T-helper 1 cell (primary cell): ENCODE data around the gene SLC18B1.
A peak's percentile ranks its signal among the peaks of the same experiment; 100 is the strongest.
"Not testable (repeated sequence)": the region's sequence is repeated elsewhere in the genome, so short reads cannot be mapped to it uniquely, and the experiment has no call there.

Source experiments
- DNase-seq, 5 donors: peaks; one replicate each; pipeline ENCODE4 v3.0.0-alpha.2; 2012 to 2020

SLC18B1 gene

DNA sequence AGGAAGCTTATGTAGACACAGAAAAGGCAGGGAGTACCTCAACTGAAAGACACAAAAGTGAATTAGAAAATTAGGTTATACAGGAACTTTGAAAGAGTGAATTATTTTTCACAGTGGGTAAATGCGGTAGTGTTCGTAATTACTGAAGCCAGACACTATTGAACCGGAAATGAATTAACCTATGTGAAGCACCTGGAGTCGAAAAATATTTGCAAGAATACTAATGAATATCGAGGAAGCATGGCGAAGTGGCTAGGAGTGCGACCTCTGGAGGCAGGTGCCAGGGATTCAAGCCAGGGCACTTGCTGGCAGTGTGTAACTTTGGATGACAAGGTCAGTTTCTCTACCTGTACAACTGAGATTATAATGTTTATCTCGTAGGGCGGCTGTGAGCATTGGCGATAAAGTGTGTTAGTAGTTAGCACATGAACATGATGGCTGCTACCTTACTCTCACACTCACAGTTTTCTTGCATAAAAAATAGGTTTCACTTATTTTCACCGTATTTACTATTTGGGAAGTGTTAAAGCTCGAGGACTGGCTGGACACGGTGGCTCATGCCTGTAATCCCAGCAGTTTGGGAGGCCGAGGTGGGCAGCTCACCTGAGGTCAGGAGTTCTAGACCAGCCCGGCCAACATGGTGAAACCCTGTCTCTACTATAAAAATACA lies 567 bp upstream of the SLC18B1 start:
- DNase-seq, result peak; percentile 42 to 72 (median 55)

DNA sequence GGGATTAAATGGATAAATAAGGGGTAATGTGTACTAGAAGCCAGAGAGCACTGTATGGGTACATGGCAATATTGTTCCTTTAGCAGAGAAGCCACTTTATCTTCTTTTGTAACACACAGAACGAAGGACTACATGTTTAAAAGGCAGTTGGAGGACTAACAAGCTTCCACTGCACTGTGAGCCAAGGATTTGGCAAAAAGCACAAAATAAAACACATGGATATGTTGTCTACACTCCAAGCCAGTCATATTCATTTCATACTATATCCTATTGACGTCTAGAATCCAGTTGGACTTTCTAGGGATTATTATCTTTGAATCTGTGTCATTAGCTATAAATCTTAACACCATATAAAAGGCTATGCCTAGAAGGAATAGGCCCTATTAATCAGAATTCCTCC lies 3.0 kb downstream of the SLC18B1 start:
- no peak for DNase-seq

DNA sequence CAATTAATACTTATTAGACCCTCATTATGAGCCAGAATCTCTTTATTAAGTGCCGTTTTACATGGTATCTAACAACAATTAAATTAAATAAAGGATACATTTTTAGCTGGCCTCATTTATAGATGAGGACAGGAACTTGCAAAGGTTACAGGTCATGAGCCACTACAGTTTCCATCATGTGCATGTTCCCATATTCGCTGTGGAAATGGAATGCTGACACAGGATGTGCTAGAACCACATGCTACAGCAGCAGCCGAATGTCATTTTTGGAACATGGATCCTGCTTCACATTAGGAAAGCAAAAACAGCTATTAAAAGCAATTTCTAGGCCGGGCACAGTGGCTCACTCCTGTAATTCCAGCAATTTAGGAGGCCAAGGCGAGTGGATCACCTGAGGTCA lies 5.9 kb downstream of the SLC18B1 start:
- DNase-seq, result no peak

DNA sequence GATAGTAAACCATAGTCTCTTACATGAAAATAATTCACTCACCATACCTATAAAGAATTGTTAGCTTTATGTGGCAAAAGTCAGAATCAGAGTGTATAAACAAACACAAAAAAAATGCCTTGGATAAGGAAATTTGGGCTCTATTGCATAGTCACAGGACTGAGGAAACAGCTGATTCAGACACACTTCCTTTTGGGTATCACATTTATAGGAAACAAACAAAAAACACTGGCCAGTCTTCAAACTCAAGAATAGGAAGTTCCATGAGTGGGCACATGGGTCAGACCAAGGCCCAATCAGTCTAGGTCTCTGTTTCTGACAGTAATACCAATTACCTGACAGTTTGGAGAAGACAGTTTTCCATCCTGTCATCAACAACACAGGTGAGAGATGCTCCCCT lies 8.0 kb downstream of the SLC18B1 start:
- no peak for DNase-seq

DNA sequence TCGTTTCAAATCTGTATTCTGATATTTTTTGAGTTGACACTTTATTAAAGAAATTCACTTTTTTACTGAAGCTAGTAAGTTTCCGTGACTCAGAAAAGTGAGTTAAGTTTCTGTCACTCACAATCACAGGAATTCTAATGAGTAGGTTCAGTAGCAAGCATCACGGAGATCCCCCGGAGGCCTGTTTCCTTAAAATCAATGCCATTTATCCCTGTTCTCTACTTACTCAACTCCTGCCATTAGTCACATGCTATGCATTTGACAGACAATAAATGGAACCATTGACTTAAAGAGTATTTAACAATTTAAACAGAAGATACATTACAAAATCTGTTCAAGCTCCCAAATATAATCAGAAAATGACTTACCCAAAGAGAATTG lies 9.1 kb downstream of the SLC18B1 start:
- no peak for DNase-seq

DNA sequence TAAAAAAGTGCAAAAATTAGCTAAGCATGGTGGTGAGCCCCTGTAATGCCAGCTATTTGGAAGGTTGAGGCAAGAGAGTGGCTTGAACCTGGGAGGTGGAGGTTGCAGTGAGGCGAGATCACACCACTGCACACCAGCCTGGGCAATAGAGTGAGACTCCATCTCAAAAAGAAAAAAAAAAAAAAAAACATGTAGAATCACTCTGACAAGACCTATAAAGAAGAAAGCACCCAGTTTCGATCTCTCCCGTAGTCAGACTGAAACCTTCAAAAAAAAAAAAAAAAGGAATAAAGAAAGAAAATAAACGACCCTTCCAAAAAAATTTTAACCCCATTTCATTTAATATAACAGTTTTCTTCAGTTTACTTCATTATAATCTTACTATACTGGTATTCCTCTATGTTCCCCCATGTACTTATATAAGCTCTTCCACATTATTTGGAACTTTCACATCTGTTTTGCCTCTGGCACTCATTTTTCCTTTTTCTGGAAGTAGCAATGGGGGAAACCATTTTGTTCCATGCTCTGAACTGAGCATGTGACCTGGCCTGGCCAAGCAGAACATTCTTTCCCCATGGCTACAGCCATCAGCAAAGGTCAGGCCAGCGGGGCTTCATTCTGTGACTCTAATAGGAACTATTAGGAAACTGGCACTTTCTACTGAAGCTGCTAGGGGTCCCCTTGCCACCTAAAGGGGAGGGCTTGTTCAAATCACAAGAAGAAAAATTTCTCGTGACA lies 9.6 kb downstream of the SLC18B1 start:
- no peak for DNase-seq

DNA sequence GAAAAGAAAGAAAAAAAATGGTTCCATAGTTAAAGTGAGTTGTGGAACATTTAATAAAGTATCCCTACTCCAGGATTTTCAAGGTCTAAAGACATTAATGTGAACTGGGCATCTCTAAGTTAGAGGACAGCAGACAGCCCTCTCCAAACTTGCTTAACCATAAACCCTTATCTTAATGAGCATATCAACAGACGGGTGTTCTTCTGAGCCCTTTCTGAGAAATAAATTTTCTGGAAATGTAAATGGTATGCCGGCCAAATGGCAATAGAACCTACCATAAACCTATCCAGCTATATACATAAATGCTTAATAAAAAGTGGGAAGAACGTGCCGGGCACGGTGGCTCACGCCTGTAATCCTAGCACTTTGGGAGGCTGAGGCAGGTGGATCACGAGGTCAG lies 12.5 kb downstream of the SLC18B1 start:
- no peak for DNase-seq

DNA sequence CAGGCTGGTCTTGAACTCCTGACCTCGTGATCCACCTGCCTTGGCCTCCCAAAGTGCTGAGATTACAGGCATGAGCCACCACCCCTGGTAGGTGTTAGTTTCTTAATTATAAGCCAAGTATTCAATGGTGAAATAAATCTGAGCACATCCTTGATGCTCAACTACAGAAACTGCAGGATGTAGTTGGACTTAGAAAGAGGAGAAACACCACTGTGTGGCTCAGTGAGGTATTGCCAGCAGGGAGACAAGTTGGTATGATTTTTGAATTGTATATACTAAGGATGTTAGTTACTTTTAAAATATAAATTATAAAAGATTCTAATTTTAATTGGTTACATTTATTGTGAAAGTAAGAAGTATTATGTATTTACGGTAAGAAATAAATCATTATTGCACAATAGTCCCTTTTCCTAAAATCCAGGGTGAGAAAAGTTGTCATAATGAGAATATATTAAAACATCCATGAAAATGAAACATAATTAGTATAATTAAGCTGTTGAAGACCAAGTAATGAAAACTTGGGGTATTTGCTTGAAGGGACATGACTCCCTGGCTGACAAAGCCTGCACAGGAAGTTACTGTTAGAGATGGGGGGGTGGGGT lies 17.6 kb downstream of the SLC18B1 start:
- peak in 1 of 5 donors; percentile 37 for DNase-seq

DNA sequence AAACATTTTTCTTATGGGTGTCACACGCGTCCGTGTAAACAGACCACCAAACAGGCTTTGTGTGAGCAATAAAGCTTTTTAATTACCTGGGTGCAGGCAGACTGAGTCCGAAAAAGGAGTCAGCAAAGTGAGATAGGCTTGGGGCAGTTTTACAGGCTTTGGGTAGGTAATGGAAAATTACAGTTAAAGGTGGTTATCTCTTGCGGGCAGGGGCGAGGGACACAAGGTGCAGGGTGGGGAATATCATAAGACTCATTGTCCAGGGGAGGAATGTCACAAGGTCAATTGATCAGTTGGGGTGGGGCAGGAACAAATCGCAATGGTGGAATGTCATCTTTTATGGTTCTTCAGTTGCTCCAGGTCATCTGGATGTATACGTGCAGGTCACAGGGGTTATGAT lies 20.6 kb downstream of the SLC18B1 start:
- DNase-seq, result not testable (repeated sequence)

DNA sequence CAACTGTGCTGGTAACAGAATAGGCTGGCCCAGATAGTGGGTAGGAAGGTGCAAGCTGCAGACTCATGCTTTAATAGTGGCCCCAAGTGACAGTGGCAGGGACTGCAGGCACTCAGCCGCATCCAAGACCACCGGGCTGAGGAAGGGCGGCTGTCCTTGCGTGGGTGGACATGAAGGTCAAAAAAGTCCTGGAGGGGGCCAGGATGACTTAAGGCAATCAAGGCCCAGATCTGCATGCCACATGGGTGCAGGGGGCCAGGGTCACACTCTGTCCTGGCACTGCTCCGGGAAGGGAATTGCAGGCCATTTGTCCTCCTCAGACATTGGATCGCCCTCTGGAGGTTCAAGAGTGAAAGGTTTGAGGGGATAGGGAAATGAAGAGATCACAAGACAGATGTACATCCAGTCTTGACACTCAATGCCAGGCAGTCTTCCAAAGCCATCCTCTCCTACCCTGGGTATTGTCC lies 30.4 kb downstream of the SLC18B1 start:
- peak in 1 of 5 donors; percentile 64 for DNase-seq

DNA sequence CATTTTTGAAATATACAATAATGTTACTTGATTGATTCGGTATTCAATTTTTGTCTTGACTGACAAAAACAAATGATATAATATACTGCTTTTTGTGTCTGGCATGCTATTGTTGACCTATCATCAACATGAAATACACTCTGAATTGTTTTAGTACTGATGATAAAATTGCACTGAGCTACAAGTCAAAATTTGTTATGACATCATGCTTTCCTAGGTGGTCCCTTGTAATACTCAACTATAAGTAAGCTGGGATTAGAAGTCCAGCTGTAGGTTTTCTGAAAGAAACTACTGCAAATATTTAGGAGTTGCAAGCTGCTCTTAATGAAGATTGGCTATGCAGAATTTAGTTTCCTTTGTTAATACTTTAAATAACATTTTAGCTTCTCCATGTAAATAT lies 32.9 kb downstream of the SLC18B1 start:
- no peak for DNase-seq

DNA sequence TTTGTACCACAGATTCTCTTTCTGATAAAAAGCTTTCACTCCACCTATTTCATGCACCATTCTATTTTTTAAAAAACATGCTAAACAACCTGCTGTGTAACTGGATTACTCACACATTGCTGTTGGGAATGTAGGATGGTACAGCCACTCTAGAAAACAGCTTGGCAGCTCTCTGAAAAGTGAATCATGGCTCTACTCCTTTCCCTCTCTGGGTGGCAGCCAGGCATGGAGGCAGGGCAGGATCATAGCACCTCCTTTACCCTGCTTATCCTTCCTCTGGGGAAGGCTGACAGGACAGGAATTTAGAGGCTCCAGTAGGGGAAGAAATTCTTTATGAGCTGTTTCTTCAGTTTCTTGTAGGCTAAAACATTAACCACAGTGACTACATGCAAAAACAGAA lies 34.1 kb downstream of the SLC18B1 start:
- no peak for DNase-seq

DNA sequence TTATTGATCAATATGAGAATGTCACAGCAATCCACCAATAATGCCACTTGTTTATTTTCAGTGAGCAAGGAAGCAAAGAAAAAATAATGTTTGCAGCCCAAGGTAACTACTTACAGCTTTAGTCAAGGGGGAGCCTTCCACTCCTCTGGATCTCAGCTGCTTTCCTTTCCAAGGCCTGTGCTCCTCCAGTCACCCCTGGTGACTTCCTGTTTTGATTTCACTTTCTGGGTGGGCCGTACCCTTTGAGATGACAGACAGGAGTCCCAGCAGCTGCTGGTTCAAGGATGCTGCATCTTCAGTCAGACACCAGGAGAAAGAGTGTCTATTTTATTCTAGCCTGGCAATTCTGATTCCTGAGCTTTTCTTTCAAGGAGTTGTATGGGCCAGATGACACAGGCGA lies 35.2 kb downstream of the SLC18B1 start:
- DNase-seq, result peak in 3 of 5 donors; percentile 3 to 71 (median 22)

DNA sequence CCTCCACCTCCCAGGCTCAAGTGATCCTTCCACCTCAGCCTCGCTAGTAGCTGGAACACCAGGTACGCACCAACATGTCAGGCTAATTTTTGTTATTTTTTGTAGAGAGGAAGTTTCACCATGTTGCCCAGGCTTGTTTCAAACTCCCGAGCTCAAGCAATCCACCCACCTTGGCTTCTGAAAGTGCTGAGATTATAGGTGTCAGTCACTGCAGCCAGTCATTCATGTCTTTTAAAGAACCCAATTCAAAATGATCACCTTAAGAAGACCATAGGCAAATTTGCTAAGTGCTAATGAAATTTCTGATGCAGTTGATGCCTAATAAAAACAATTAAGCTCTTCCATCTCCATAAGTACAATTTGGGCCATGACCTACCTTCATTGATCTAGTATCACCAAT lies 38.2 kb downstream of the SLC18B1 start:
- DNase-seq, result no peak

DNA sequence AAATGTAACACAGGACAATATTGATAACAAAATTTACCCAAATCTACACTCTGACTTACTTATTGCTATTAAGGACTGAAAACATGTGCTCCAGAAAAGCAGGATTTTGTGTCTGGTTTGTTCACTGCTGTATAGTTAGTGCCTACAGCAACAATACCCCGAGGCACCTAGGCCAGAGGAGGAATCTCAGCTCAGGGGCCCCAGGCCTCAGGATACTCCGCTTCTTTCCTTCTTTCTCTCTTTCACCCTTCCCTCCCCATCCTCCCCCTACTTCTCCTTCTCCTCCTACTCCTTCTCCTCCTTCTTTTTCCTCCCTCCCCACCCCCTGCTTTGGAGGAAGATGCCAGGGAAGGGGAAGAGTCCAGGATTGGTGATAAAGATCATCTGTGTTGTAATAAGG lies 39.7 kb downstream of the SLC18B1 start:
- no peak for DNase-seq

DNA sequence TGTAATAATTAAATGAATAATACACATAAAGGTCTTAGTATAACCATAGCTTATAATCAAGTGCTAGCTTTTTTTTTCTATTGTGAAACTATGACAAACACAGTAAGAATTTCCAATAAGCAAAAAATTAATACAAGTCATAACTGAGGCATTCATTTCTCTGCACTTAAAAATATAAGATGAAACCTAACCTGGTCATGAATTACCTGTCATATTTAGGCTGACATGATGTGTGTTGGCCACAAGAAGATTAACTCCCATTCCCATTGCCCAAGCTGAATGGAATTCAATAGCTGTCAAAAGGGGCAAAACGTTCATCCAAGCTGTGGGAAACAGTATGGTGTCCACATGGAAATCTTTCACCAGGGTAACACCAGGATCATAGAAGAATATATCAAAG lies 46.2 kb downstream of the SLC18B1 start:
- DNase-seq, result no peak

DNA sequence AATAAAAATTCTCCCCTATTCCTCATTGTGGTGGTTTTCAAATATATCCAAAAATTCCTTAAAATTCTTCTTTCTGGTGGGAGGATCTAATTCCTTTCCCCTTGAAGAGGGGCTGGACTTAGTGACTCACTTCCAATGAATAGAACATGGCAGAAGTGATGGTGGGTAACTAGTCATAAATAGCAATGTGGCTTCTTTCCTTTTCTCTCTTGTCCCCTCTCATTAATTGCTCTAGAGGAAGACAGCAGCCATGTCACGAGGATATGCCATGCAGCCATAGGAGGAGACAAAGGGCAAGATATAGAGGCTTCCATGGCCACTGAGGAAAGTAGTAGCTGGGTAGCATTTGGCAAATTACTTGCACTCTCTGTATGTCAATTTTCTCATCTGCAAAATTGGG lies 46.6 kb downstream of the SLC18B1 start:
- DNase-seq, result no peak

DNA sequence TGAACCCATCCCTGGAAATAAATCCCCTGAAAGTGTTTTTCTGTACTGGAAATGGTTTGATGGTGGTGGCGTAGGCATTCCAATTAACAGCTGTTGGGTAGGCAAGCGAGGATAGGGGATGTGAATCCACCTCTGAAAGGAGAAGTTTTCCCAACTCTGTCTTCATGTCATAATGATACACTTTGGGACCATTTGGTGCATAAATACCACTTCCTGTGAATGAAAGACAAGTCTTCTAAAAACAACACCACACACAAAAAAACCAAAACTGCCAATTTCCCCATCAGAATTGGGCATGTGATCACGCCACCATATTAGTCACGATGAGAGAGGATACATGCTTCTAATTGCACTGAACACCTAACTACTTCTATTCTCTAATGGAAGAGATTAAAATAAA lies 47.1 kb downstream of the SLC18B1 start:
- peak in 1 of 5 donors; percentile 68 for DNase-seq

DNA sequence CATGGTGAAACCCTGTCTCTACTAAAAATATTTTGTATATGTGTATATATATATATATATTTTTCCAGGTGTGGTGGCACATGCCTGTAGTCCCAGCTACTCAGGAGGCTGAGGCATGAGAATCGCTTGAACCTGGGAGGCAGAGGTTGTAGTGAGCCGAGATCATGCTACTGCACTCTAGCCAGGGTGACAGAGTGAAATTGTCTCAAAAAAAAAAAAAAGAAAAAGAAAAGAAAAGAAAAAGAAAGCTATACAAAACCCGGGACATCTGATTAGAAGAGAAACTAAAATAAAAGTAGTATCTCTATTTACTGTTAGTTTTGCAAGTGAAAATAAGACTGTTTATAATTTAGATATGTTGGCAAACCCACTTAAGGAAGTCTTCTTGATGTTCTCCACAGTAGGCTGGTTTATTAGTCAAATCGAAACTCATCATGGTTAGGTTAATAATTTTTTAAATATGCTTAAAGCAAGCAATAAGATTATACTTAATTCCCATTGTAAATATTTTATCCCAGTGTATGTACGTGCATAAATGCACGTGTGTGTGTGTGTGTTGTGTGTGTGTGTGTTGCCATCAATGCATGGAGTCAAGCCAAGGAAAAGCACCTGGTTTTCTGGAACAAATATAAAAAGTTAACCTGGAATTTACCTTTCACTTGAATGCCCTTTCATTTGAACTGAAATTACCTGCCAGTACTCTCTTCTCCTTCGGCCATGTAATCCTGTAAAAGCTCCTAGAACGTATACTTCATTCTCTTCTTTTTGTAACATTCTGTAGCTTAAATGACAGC lies 47.8 kb downstream of the SLC18B1 start:
- DNase-seq, result peak in 1 of 5 donors; percentile 63

DNA sequence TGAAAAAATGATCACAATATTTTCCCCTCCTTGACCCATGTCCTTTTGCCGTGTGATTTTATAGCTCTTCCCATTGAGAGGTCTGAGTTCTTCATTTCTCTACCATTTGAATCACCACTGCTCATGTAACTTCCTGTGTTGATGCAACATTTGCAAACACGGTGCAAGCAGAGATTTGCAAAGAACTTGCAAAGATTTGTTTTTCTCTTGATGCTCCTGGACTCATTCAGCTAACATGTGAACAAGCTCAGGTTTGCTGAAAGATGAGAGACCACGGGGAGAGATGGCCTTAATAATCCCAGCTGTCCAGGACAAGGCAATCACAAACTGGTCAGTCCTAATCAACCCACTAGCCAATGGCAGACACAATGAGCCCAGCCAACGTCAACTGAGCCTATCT lies 49.3 kb downstream of the SLC18B1 start:
- DNase-seq, result peak in 1 of 5 donors; percentile 88

DNA sequence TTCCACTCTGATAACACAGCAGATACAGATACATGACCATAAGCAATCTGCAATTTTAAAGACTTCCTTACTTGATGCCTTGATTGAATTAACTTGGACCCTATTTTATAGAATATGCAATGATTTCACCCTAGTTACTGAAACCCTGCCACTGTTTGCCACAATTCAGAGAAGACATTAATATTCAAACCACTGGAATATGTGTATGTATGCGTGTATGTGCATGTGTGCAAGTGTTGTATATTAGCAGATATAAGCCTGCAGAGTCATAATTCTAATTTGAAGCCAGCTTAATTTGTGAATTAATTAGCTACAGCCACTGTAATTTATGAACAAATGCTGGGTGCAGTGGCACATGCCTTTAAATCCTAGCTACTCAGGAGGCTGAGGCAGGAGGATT lies 50.0 kb downstream of the SLC18B1 start:
- DNase-seq, result no peak

DNA sequence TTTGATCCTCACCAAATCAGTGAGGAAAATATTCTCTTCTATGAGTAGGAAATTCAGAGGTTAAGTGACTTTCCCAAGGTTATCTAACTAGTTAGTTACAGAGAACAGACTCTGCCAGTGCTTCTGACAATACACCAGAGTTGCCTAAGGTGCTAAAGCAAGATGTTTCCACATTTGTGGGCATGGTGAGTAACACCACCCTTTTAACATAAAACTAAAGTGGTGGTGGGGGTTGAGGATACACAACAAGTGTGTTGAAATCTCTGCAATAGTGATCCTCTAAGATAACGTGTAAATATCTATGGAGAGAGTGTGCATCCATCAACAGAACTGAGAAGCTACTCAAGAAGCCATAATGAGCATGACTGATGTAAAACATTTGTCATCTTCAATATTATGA lies 52.4 kb downstream of the SLC18B1 start:
- DNase-seq, result no peak

DNA sequence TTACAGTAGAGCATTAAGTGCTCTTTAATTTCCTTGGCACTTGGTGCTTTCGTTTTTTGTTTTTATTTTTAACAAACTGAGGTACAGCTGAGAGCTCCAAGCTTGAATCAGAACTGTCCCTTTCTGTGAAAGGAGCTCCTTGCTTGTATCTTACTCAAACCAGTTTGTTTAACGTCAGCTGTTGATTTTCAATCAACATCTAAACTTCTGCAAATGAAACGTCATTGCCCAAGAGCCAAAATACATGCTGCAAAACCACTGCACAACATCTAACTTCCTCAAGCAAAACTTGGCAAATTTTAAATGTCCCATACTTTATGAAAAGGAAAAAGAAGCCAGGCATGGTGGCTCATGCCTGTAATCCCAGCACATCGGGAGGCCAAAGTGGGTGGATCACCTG lies 55.9 kb downstream of the SLC18B1 start:
- DNase-seq, result no peak
